Endodermal cell (in vitro differentiated cells): Measurements from ENCODE around the gene LPAR5. TPM values are rescaled to one million over a fixed set of nuclear protein-coding genes. Genes with fewer than 3 reads are reported as not detected.

Experiments used
- DNase-seq: peaks from one replicate; pipeline ENCODE4 v3.0.0-alpha.2; 2017
- H3K27ac ChIP-seq: 2 replicates; pipeline ENCODE4 v1.5.1; 2013; ENCODE audit warnings: mild to moderate bottlenecking, low read depth, low read length, moderate library complexity
- H3K27me3 ChIP-seq: 2 replicates; pipeline ENCODE4 v1.6.1; 2013; ENCODE audit warnings: mild to moderate bottlenecking, low read length, moderate library complexity; ENCODE audit not compliant: insufficient read depth, control insufficient read depth, poor library complexity, severe bottlenecking
- H3K36me3 ChIP-seq: 2 replicates; pipeline ENCODE4 v1.7.0; 2013; ENCODE audit warnings: mild to moderate bottlenecking, low read length, moderate library complexity; ENCODE audit not compliant: control insufficient read depth, insufficient read depth
- H3K4me1 ChIP-seq: one replicate; pipeline ENCODE4 v1.7.0; 2013; ENCODE audit warnings: low read length; ENCODE audit not compliant: control insufficient read depth, insufficient read depth
- H3K4me3 ChIP-seq: 2 replicates; pipeline ENCODE4 v1.5.1; 2013; ENCODE audit warnings: mild to moderate bottlenecking, low read length, moderate library complexity
- H3K9ac ChIP-seq: 2 replicates; pipeline ENCODE4 v1.6.1; 2013; ENCODE audit warnings: mild to moderate bottlenecking, low read length, moderate library complexity; ENCODE audit not compliant: poor library complexity, severe bottlenecking; ENCODE audit errors: extremely low read depth
- H3K9me3 ChIP-seq: 2 replicates; pipeline ENCODE4 v1.6.1; 2013; ENCODE audit warnings: mild to moderate bottlenecking, low read length, moderate library complexity; ENCODE audit not compliant: control insufficient read depth
- H3K27ac Mint-ChIP-seq: 2 replicates; pipeline ENCODE4 v1.8.0; 2020; ENCODE audit warnings: mixed read lengths
- H3K27me3 Mint-ChIP-seq: 2 replicates; pipeline ENCODE4 v1.8.0; 2021; ENCODE audit warnings: mild to moderate bottlenecking, mixed read lengths; ENCODE audit not compliant: insufficient read depth
- H3K36me3 Mint-ChIP-seq: 2 replicates; pipeline ENCODE4 v1.8.0; 2020; ENCODE audit warnings: low read depth, mixed read lengths
- H3K4me1 Mint-ChIP-seq: 2 replicates; pipeline ENCODE4 v1.8.0; 2020; ENCODE audit warnings: mixed read lengths
- H3K4me3 Mint-ChIP-seq: 2 replicates; pipeline ENCODE4 v1.8.0; 2020; ENCODE audit warnings: mild to moderate bottlenecking, moderate library complexity, mixed read lengths
- H3K9me3 Mint-ChIP-seq: 2 replicates; pipeline ENCODE4 v1.8.0; 2020; ENCODE audit warnings: mild to moderate bottlenecking, mixed read lengths
- WGBS, 2 experiments: methylation state at CpG; one replicate each; pipeline versions ENCODE4 v1.1.5 to v1.1.7; 2013; ENCODE audit warnings: missing lambda C conversion rate in 2 of 2, mixed read lengths in 1 of 2; ENCODE audit not compliant: insufficient coverage in 1 of 2, insufficient read length in 1 of 2; 5-methylcytosine and 5-hydroxymethylcytosine counted together
- total RNA-seq, 2 donors: library from RNA; stranded (reverse); fragmentation: NEBNext Ultra II Directional in 1 of 2; extraction: Animal tissue kit (Norgen Biotek cat#: 25700) in 1 of 2; gene quantifications; 2 replicates in 1 of 2; 3 replicates in 1 of 2; pipeline ENCODE4 v1.2.1, GENCODE V29; 2021
- TF ChIP-seq, protein P1 (sequence below): fragments of 200-600 bp; sonication (generic); conservative IDR thresholded peaks from 2 replicates; pipeline ENCODE4 v1.5.0; 2021; ENCODE audit warnings: antibody characterized with exemption, mild to moderate bottlenecking

LPAR5 gene
- total RNA-seq, 2 donors from 2014 or later, result 0.24 to 0.73 TPM

DNA sequence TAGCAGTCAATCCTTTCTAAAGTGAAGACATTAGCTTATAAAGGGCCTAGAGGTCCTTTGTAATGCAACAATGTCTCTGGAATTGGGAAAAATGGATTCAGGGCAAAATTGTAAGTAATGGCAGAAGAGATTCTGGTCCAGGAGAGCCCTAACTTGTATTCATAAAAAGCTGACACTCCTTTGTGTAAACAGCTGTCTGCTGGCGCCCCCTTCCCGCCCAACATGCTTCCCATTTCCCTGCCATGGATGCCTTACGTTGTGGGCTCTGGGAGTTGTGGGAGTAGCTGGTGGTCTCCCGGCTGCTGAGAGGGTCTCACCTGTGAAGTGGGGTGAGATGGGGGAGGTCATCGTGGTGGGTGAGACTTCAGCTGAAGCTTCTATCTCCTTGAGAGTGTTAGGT is 9.1 kb upstream of the LPAR5 start:
- TF ChIP-seq, protein P1, sequence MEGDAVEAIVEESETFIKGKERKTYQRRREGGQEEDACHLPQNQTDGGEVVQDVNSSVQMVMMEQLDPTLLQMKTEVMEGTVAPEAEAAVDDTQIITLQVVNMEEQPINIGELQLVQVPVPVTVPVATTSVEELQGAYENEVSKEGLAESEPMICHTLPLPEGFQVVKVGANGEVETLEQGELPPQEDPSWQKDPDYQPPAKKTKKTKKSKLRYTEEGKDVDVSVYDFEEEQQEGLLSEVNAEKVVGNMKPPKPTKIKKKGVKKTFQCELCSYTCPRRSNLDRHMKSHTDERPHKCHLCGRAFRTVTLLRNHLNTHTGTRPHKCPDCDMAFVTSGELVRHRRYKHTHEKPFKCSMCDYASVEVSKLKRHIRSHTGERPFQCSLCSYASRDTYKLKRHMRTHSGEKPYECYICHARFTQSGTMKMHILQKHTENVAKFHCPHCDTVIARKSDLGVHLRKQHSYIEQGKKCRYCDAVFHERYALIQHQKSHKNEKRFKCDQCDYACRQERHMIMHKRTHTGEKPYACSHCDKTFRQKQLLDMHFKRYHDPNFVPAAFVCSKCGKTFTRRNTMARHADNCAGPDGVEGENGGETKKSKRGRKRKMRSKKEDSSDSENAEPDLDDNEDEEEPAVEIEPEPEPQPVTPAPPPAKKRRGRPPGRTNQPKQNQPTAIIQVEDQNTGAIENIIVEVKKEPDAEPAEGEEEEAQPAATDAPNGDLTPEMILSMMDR, result peak; percentile 69
- DNase-seq, result peak; percentile 85
- H3K9me3 ChIP-seq, result no peaks in the 10 kb centered on the region
- H3K4me3 ChIP-seq, result no peak overlapping the region
- Mint-ChIP-seq H3K36me3 (peaks cover 9% of the 10 kb centered on the region), H3K4me1 (peaks cover 20% of the 10 kb centered on the region), H3K27ac (no peak overlapping the region), H3K9me3 (no peaks in the 10 kb centered on the region), H3K27me3 (peaks cover 59% of the 10 kb centered on the region), H3K4me3 (no peak overlapping the region)
- H3K27me3 ChIP-seq, result peaks cover 9% of the 10 kb centered on the region
- H3K4me1 ChIP-seq, result no peaks in the 10 kb centered on the region
- no peak overlapping the region for H3K9ac ChIP-seq
- 47% methylated on average over 5 of the region's 5 CpGs; no CpG with 5 or more reads in 1 of the 2 experiments for WGBS, 2 experiments
- peaks cover 5% of the 10 kb centered on the region for H3K36me3 ChIP-seq
- H3K27ac ChIP-seq, result no peak overlapping the region

DNA sequence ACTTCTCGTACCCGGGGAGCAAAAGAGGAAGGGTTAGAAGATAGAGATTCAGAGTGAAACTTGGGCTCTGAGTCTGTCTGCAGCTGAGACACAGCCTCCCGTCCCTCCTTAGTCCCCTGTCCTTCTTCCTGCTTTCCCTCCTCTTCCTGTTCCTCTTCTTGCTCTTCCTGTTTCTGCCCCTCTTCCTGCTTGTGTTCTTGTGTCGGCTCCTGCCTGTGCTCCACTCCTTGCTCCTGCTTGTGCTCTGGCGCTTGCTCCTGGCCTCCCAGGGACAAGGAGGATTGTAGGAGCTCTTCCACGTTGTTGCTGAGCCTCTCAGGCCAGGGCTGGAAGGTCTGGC is 8.5 kb upstream of the LPAR5 start:
- Mint-ChIP-seq H3K9me3 (no peaks in the 10 kb centered on the region), H3K27me3 (peaks cover 66% of the 10 kb centered on the region), H3K4me3 (no peak overlapping the region), H3K36me3 (peaks cover 9% of the 10 kb centered on the region), H3K27ac (no peak overlapping the region), H3K4me1 (peaks cover 20% of the 10 kb centered on the region)
- Histone ChIP-seq H3K9ac (no peak overlapping the region), H3K27ac (no peak overlapping the region), H3K4me3 (no peak overlapping the region), H3K4me1 (no peaks in the 10 kb centered on the region), H3K27me3 (peaks cover 9% of the 10 kb centered on the region), H3K36me3 (peaks cover 5% of the 10 kb centered on the region), H3K9me3 (no peaks in the 10 kb centered on the region)
- WGBS, 2 experiments, result 88% methylated on average over 4 to 6 of the region's 6 CpGs
- TF ChIP-seq, protein P1, result no peak
- DNase-seq, result peak; percentile 42

DNA sequence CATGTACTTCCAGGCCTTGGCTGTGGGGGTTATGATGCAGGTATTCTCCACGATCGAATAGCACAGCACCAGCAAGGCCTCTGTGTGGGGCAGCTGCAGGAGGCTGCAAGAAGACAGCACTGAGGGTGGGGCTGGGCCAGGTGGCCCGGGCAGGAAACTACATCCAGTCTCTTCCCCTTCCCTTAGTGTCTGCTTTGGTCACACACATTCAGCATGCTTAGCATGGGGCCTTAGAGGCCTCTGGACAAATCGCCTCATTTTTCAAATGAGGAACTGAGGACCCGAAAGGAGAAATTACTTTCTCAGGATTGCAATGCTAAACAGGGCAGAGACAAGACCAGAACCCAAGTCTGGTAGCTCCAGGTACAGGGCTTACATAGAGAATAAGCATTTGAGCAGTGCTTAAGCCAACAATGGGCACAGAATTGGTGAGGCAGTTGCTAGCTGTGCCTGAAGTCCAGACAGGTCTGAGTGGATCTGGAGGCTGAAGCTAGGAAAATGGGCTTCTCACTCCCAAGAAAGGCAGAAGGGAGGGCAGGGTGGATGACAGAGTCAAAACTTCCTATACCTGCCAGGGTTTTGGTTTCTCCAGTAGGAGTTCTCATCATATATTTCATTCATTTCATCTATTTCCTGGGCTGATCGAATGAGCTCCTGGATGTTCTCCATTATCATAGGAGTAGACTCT is 8.0 kb upstream of the LPAR5 start:
- H3K27ac Mint-ChIP-seq, result no peak overlapping the region
- TF ChIP-seq, protein P1, result no peak
- Histone ChIP-seq H3K27me3 (peaks cover 9% of the 10 kb centered on the region), H3K9me3 (no peaks in the 10 kb centered on the region), H3K9ac (no peak overlapping the region), H3K36me3 (peaks cover 5% of the 10 kb centered on the region), H3K27ac (no peak overlapping the region), H3K4me1 (no peaks in the 10 kb centered on the region), H3K4me3 (no peak overlapping the region)
- 91 to 96% methylated on average over 2 to 6 of the region's 6 CpGs for WGBS, 2 experiments
- no peak overlapping the region for H3K4me3 Mint-ChIP-seq
- H3K4me1 Mint-ChIP-seq, result peaks cover 20% of the 10 kb centered on the region
- peaks cover 9% of the 10 kb centered on the region for H3K36me3 Mint-ChIP-seq
- DNase-seq, result no peak
- no peaks in the 10 kb centered on the region for H3K9me3 Mint-ChIP-seq
- H3K27me3 Mint-ChIP-seq, result peaks cover 71% of the 10 kb centered on the region
